Spleen (tissue), 7 donors: Measurements from ENCODE around the gene RNFT2.

Experiments used
- CTCF ChIP-seq, 11 experiments: fragments of 200-600 bp in 7 of 11; fragments of 450-650 bp in 4 of 11; sonication (generic) in 4 of 11; IDR thresholded peaks in 8 of 11; conservative IDR thresholded peaks in 3 of 11; 1 replicate in 7 of 11; 2 replicates in 4 of 11; pipeline versions ENCODE4 v1.4.0 to v1.8.0; 2016 to 2021; ENCODE audit warnings: antibody characterized with exemption in 11 of 11, inconsistent platforms in 4 of 11, mild to moderate bottlenecking in 1 of 11
- POLR2A ChIP-seq, 3 donors: fragments of 450-650 bp; IDR thresholded peaks; one replicate each; pipeline ENCODE4 v1.5.1; 2017; ENCODE audit warnings: antibody characterized with exemption in 3 of 3, mild to moderate bottlenecking in 1 of 3
- donor health status: DM: no; HTN: no; CAD: no; lungs with moderate emphysema.
- donor health status: DM: no; HTN: no; CAD: no.
- donor health status: DM: no; HTN: no; CAD: no.

- TF ChIP-seq CTCF (IDR thresholded peaks at IDR 0.05 in 8 of 11, conservative IDR thresholded peaks at IDR 0.05 in 3 of 11): no peak
- no peak for TF ChIP-seq POLR2A (IDR thresholded peaks at IDR 0.05)
These were observed 48.6 kb upstream of the RNFT2 start for GRCh38 chr12:116689521-116689920.
